HEK293 (cell line): ENCODE measurements around the gene EPS8L1.

Experiments used
- GFI1B ChIP-seq: fragments of 450-650 bp; formaldehyde crosslinking; IDR thresholded peaks from 2 replicates; pipeline ENCODE4 v1.5.1; 2016; ENCODE audit warnings: missing biosample characterization, missing genetic modification characterization
- HOXC10 ChIP-seq: sonication (generic); formaldehyde crosslinking; IDR thresholded peaks from 2 replicates; pipeline ENCODE4 v1.8.1; 2023; ENCODE audit warnings: mild to moderate bottlenecking, missing genetic modification reagents
- MZF1 ChIP-seq: fragments of 450-650 bp; formaldehyde crosslinking; IDR thresholded peaks from 2 replicates; pipeline ENCODE4 v1.5.1; 2017; ENCODE audit warnings: missing biosample characterization, missing genetic modification characterization, borderline replicate concordance
- SALL2 ChIP-seq: fragments of 450-650 bp; formaldehyde crosslinking; IDR thresholded peaks from 2 replicates; pipeline ENCODE4 v1.5.0; 2017; ENCODE audit warnings: missing biosample characterization, mild to moderate bottlenecking, missing genetic modification characterization, borderline replicate concordance
- SCRT2 ChIP-seq: fragments of 450-650 bp; formaldehyde crosslinking; IDR thresholded peaks from 2 replicates; pipeline ENCODE4 v1.5.1; 2016; ENCODE audit warnings: missing biosample characterization, missing genetic modification characterization
- SP2 ChIP-seq: fragments of 450-650 bp; formaldehyde crosslinking; IDR thresholded peaks from 2 replicates; pipeline ENCODE4 v1.5.1; 2016; ENCODE audit warnings: missing biosample characterization, missing genetic modification characterization
- YY2 ChIP-seq: fragments of 450-650 bp; formaldehyde crosslinking; IDR thresholded peaks from 2 replicates; pipeline ENCODE4 v1.5.1; 2016; ENCODE audit warnings: missing biosample characterization, missing genetic modification characterization
- ZBTB20 ChIP-seq: fragments of 450-650 bp; formaldehyde crosslinking; IDR thresholded peaks from 2 replicates; pipeline ENCODE4 v1.5.1; 2016; ENCODE audit warnings: missing biosample characterization, missing genetic modification characterization
- ZBTB8A ChIP-seq: fragments of 450-650 bp; formaldehyde crosslinking; IDR thresholded peaks from 2 replicates; pipeline ENCODE4 v1.5.1; 2016; ENCODE audit warnings: missing biosample characterization, missing genetic modification characterization
- ZFP3 ChIP-seq: fragments of 450-650 bp; formaldehyde crosslinking; IDR thresholded peaks from 2 replicates; pipeline ENCODE4 v1.5.1; 2016; ENCODE audit warnings: low read depth, missing biosample characterization, missing genetic modification characterization
- ZFP69B ChIP-seq: fragments of 450-650 bp; formaldehyde crosslinking; IDR thresholded peaks from 2 replicates; pipeline ENCODE4 v1.5.1; 2016; ENCODE audit warnings: missing biosample characterization, missing genetic modification characterization
- ZNF132 ChIP-seq: fragments of 450-650 bp; formaldehyde crosslinking; IDR thresholded peaks from 2 replicates; pipeline ENCODE4 v1.5.1; 2017; ENCODE audit warnings: missing biosample characterization, missing genetic modification characterization, borderline replicate concordance
- ZNF138 ChIP-seq: fragments of 450-650 bp; formaldehyde crosslinking; IDR thresholded peaks from 2 replicates; pipeline ENCODE4 v1.5.1; 2016; ENCODE audit warnings: missing biosample characterization, missing genetic modification characterization, borderline replicate concordance
- ZNF140 ChIP-seq: fragments of 450-650 bp; formaldehyde crosslinking; IDR thresholded peaks from 2 replicates; pipeline ENCODE4 v1.5.1; 2016; ENCODE audit warnings: missing biosample characterization, missing genetic modification characterization
- ZNF155 ChIP-seq: fragments of 450-650 bp; formaldehyde crosslinking; IDR thresholded peaks from 2 replicates; pipeline ENCODE4 v1.5.1; 2016; ENCODE audit warnings: missing biosample characterization, missing genetic modification characterization
- ZNF16 ChIP-seq: fragments of 450-650 bp; formaldehyde crosslinking; IDR thresholded peaks from 2 replicates; pipeline ENCODE4 v1.5.1; 2016; ENCODE audit warnings: low read depth, missing biosample characterization, missing genetic modification characterization
- ZNF174 ChIP-seq: fragments of 450-650 bp; formaldehyde crosslinking; IDR thresholded peaks from 2 replicates; pipeline ENCODE4 v1.5.0; 2017; ENCODE audit warnings: missing biosample characterization, mild to moderate bottlenecking, missing genetic modification characterization
- ZNF175 ChIP-seq: fragments of 450-650 bp; formaldehyde crosslinking; IDR thresholded peaks from 2 replicates; pipeline ENCODE4 v1.5.1; 2016; ENCODE audit warnings: missing biosample characterization, missing genetic modification characterization
- ZNF184 ChIP-seq: fragments of 450-650 bp; IDR thresholded peaks from 2 replicates; pipeline ENCODE4 v1.5.1; 2018; ENCODE audit warnings: missing biosample characterization, mild to moderate bottlenecking, missing genetic modification characterization
- ZNF239 ChIP-seq: fragments of 450-650 bp; formaldehyde crosslinking; IDR thresholded peaks from 2 replicates; pipeline ENCODE4 v1.5.1; 2016; ENCODE audit warnings: missing biosample characterization, missing genetic modification characterization
- ZNF26 ChIP-seq: fragments of 450-650 bp; formaldehyde crosslinking; IDR thresholded peaks from 2 replicates; pipeline ENCODE4 v1.5.1; 2016; ENCODE audit warnings: missing biosample characterization, missing genetic modification characterization
- ZNF366 ChIP-seq: fragments of 450-650 bp; formaldehyde crosslinking; conservative IDR thresholded peaks from 2 replicates; pipeline ENCODE4 v1.5.1; 2016; ENCODE audit warnings: missing biosample characterization, missing genetic modification characterization
- ZNF404 ChIP-seq: fragments of 450-650 bp; formaldehyde crosslinking; IDR thresholded peaks from 2 replicates; pipeline ENCODE4 v1.5.1; 2017; ENCODE audit warnings: missing biosample characterization, missing genetic modification characterization
- ZNF433 ChIP-seq: fragments of 450-650 bp; formaldehyde crosslinking; IDR thresholded peaks from 2 replicates; pipeline ENCODE4 v1.5.1; 2016; ENCODE audit warnings: missing biosample characterization, missing genetic modification characterization, low read depth
- ZNF473 ChIP-seq: fragments of 450-650 bp; formaldehyde crosslinking; IDR thresholded peaks from 2 replicates; pipeline ENCODE4 v1.5.1; 2017; ENCODE audit warnings: missing biosample characterization, missing genetic modification characterization
- ZNF488 ChIP-seq: fragments of 450-650 bp; formaldehyde crosslinking; IDR thresholded peaks from 2 replicates; pipeline ENCODE4 v1.5.1; 2016; ENCODE audit warnings: missing biosample characterization, missing genetic modification characterization
- ZNF549 ChIP-seq: fragments of 450-650 bp; IDR thresholded peaks from 2 replicates; pipeline ENCODE4 v1.5.1; 2018; ENCODE audit warnings: missing biosample characterization, missing genetic modification characterization, mild to moderate bottlenecking, inconsistent platforms, moderate library complexity
- ZNF561 ChIP-seq: fragments of 450-650 bp; IDR thresholded peaks from 2 replicates; pipeline ENCODE4 v1.5.1; 2018; ENCODE audit warnings: missing biosample characterization, missing genetic modification characterization, borderline replicate concordance
- ZNF600 ChIP-seq: fragments of 450-650 bp; formaldehyde crosslinking; IDR thresholded peaks from 2 replicates; pipeline ENCODE4 v1.5.1; 2016; ENCODE audit warnings: missing biosample characterization, missing genetic modification characterization
- ZNF610 ChIP-seq: fragments of 450-650 bp; formaldehyde crosslinking; IDR thresholded peaks from 2 replicates; pipeline ENCODE4 v1.5.1; 2016; ENCODE audit warnings: missing biosample characterization, missing genetic modification characterization, borderline replicate concordance
- ZNF621 ChIP-seq: fragments of 450-650 bp; formaldehyde crosslinking; IDR thresholded peaks from 2 replicates; pipeline ENCODE4 v1.5.1; 2017; ENCODE audit warnings: missing biosample characterization, missing genetic modification characterization
- ZNF660 ChIP-seq: fragments of 450-650 bp; IDR thresholded peaks from 2 replicates; pipeline ENCODE4 v1.5.1; 2018; ENCODE audit warnings: missing biosample characterization, mild to moderate bottlenecking, missing genetic modification characterization
- ZNF701 ChIP-seq: fragments of 450-650 bp; formaldehyde crosslinking; IDR thresholded peaks from 2 replicates; pipeline ENCODE4 v1.5.1; 2016; ENCODE audit warnings: missing biosample characterization, missing genetic modification characterization
- ZSCAN30 ChIP-seq: fragments of 450-650 bp; IDR thresholded peaks from 2 replicates; pipeline ENCODE4 v1.5.1; 2018; ENCODE audit warnings: missing biosample characterization, mild to moderate bottlenecking, missing genetic modification characterization, moderate library complexity
- ZXDB ChIP-seq: fragments of 450-650 bp; formaldehyde crosslinking; IDR thresholded peaks from 2 replicates; pipeline ENCODE4 v1.5.1; 2016; ENCODE audit warnings: missing biosample characterization, missing genetic modification characterization
- TF ChIP-seq, protein P1 (sequence below): fragments of 450-650 bp; formaldehyde crosslinking; IDR thresholded peaks from 2 replicates; pipeline ENCODE4 v1.5.1; 2017; ENCODE audit warnings: missing biosample characterization, missing genetic modification characterization
- TF ChIP-seq, protein P2 (sequence below): sonication (generic); formaldehyde crosslinking; IDR thresholded peaks from 2 replicates; pipeline ENCODE4 v1.8.1; 2022; ENCODE audit warnings: mild to moderate bottlenecking, moderate library complexity, missing genetic modification reagents

The EPS8L1 gene

GRCh38 chr19:55117663-55118391 lies 42.2 kb downstream of the EPS8L1 start (continued):
- TF ChIP-seq ZNF175 (tag by site-specific recombination) (no peak), SP2 (tag by site-specific recombination) (peak; percentile 50; the same call in 1 of the 2 replicates), ZBTB8A (tag by site-specific recombination) (peak; percentile 40), ZNF549 (tag by site-specific recombination) (no peak), ZNF184 (tag by site-specific recombination) (no peak), ZNF610 (tag by site-specific recombination) (peak; percentile 52; the same call in 1 of the 2 replicates), ZNF433 (no peak), ZNF600 (tag by site-specific recombination) (peak; percentile 88; the same call in 1 of the 2 replicates), ZNF488 (tag by site-specific recombination) (no peak), ZFP3 (tag by site-specific recombination) (no peak), HOXC10 (CRISPR knock-in tag) (no peak), ZXDB (peak; percentile 88), ZBTB20 (peak; percentile 92), GFI1B (tag by site-specific recombination) (no peak), ZNF155 (tag by site-specific recombination) (no peak), ZNF174 (tag by site-specific recombination) (no peak), ZNF140 (tag by site-specific recombination) (peak; percentile 94; the same call in 1 of the 2 replicates), ZNF660 (tag by site-specific recombination) (no peak), ZFP69B (tag by site-specific recombination) (peak; percentile 75), ZNF561 (tag by site-specific recombination) (peak; percentile 68; the same call in 1 of the 2 replicates), ZNF701 (tag by site-specific recombination) (no peak), ZNF132 (tag by site-specific recombination) (no peak), ZNF621 (tag by site-specific recombination) (no peak), ZNF26 (tag by site-specific recombination) (no peak), SCRT2 (tag by site-specific recombination) (no peak), SALL2 (tag by site-specific recombination) (no peak), ZNF16 (tag by site-specific recombination) (no peak), YY2 (tag by site-specific recombination) (peak; percentile 61), ZNF473 (tag by site-specific recombination) (no peak), ZNF239 (tag by site-specific recombination) (no peak), ZNF138 (tag by site-specific recombination) (no peak), MZF1 (tag by site-specific recombination) (peak; percentile 90), ZNF366 (tag by site-specific recombination) (peak; percentile 50; the same call in 1 of the 2 replicates), ZNF404 (tag by site-specific recombination) (no peak), ZSCAN30 (tag by site-specific recombination) (no peak)
- TF ChIP-seq, protein P1, sequence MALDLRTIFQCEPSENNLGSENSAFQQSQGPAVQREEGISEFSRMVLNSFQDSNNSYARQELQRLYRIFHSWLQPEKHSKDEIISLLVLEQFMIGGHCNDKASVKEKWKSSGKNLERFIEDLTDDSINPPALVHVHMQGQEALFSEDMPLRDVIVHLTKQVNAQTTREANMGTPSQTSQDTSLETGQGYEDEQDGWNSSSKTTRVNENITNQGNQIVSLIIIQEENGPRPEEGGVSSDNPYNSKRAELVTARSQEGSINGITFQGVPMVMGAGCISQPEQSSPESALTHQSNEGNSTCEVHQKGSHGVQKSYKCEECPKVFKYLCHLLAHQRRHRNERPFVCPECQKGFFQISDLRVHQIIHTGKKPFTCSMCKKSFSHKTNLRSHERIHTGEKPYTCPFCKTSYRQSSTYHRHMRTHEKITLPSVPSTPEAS (tag by site-specific recombination), result peak; percentile 83
- TF ChIP-seq, protein P2, sequence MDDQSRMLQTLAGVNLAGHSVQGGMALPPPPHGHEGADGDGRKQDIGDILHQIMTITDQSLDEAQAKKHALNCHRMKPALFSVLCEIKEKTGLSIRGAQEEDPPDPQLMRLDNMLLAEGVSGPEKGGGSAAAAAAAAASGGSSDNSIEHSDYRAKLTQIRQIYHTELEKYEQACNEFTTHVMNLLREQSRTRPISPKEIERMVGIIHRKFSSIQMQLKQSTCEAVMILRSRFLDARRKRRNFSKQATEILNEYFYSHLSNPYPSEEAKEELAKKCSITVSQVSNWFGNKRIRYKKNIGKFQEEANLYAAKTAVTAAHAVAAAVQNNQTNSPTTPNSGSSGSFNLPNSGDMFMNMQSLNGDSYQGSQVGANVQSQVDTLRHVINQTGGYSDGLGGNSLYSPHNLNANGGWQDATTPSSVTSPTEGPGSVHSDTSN (CRISPR knock-in tag), result peak; percentile 91
